Ascending aorta (tissue), 2 donors: ENCODE data around the gene BAZ2A. TPM values are rescaled to one million over a fixed set of nuclear protein-coding genes. Genes with fewer than 3 reads are reported as not detected.

Source experiments
- DNase-seq, 2 donors: peaks; one replicate each; pipeline ENCODE4 v3.0.0-alpha.2; 2019; ENCODE audit warnings: low spot score in 2 of 2
- H3K27ac ChIP-seq, 2 donors: fragments of 200-600 bp; sonication (generic); one replicate each; pipeline ENCODE4 v1.5.1; 2016 to 2017; ENCODE audit warnings: mild to moderate bottlenecking in 1 of 2
- H3K27me3 ChIP-seq: fragments of 200-600 bp; sonication (generic); one replicate; pipeline ENCODE4 v1.5.1; 2017
- H3K36me3 ChIP-seq, 2 donors: fragments of 200-600 bp; sonication (generic); one replicate each; pipeline ENCODE4 v1.5.1; 2016
- H3K4me1 ChIP-seq, 2 donors: fragments of 200-600 bp; sonication (generic); one replicate each; pipeline ENCODE4 v1.5.1; 2016 to 2017; ENCODE audit warnings: mild to moderate bottlenecking in 1 of 2
- H3K4me3 ChIP-seq, 2 donors: fragments of 200-600 bp; sonication (generic); one replicate each; pipeline ENCODE4 v1.5.1; 2016 to 2017; ENCODE audit warnings: mild to moderate bottlenecking in 1 of 2
- H3K9me3 ChIP-seq, 2 donors: fragments of 200-600 bp; sonication (generic); one replicate each; pipeline ENCODE4 v1.5.1; 2016
- CTCF ChIP-seq, 3 experiments: fragments of 200-600 bp in 2 of 3; fragments of 450-650 bp in 1 of 3; sonication (generic) in 2 of 3; IDR thresholded peaks; one replicate each; pipeline ENCODE4 v1.5.1; 2016 to 2019; ENCODE audit warnings: antibody characterized with exemption in 3 of 3, mild to moderate bottlenecking in 1 of 3, moderate library complexity in 1 of 3
- intact Hi-C: fragments of 100-400 bp; cut with DNase I; formaldehyde crosslinking; loops from one replicate; pipeline ENCODE4 v1.15.1; 2023
- total RNA-seq: library from RNA; depleted of rRNA; stranded (reverse); fragments of >200 nt; gene quantifications from one replicate; pipeline ENCODE4 v1.1.0, GENCODE V29; 2016

Gene BAZ2A
- total RNA-seq, 1 donor from 2014 or later: 118 TPM

- H3K36me3 ChIP-seq: peaks cover 23 to 27% of the 10 kb centered on the region in 2 donors
- TF ChIP-seq CTCF (IDR thresholded peaks at IDR 0.05): peak in 1 of 3 experiments; percentile 37
- intact Hi-C loops: loop anchor here (5.0 kb wide), 1 partner anchor 452 kb away; the partner anchor contains the start of gene NAB2
- H3K9me3 ChIP-seq: no peaks in the 10 kb centered on the region
- H3K27me3 ChIP-seq: no peaks in the 10 kb centered on the region
- peak overlapping the region; percentile 78 to 93 for H3K4me3 ChIP-seq
- H3K27ac ChIP-seq: peak overlapping the region; percentile 82 to 95
- H3K4me1 ChIP-seq: peaks cover 18 to 37% of the 10 kb centered on the region in 2 donors
- peak in 1 of 2 donors; percentile 82 for DNase-seq
Measured at GRCh38 chr12:56634837-56635791, 5.0 kb upstream of the BAZ2A start.

- intact Hi-C loops: no loop called here
- Histone ChIP-seq H3K9me3 (no peaks in the 10 kb centered on the region), H3K4me1 (peaks cover 18 to 37% of the 10 kb centered on the region in 2 donors), H3K27ac (peak overlapping the region; percentile 82 to 95), H3K36me3 (peaks cover 15 to 20% of the 10 kb centered on the region in 2 donors), H3K4me3 (peak overlapping the region; percentile 78 to 93), H3K27me3 (no peaks in the 10 kb centered on the region)
- TF ChIP-seq CTCF (IDR thresholded peaks at IDR 0.05): no peak
- DNase-seq: peak in 1 of 2 donors; percentile 71
Measured at GRCh38 chr12:56634242-56634836, 4.2 kb upstream of the BAZ2A start.

- intact Hi-C loops: no loop called here
- peaks cover 18 to 37% of the 10 kb centered on the region in 2 donors for H3K4me1 ChIP-seq
- peaks cover 8 to 13% of the 10 kb centered on the region in 2 donors for H3K36me3 ChIP-seq
Measured at GRCh38 chr12:56633468-56634241, 3.5 kb upstream of the BAZ2A start.

GRCh38 chr12:56632701-56633467 is 2.8 kb upstream of the BAZ2A start:
- Histone ChIP-seq H3K27me3 (no peaks in the 10 kb centered on the region), H3K9me3 (no peaks in the 10 kb centered on the region), H3K27ac (peak overlapping the region; percentile 82 to 95), H3K4me3 (peak overlapping the region; percentile 37 to 93), H3K36me3 (peaks cover under 1 to 5% of the 10 kb centered on the region in 2 donors), H3K4me1 (peaks cover 18 to 44% of the 10 kb centered on the region in 2 donors)
- intact Hi-C loops: no loop called here
- no peak for TF ChIP-seq CTCF (IDR thresholded peaks at IDR 0.05)
- no peak for DNase-seq

More at GRCh38 chr12:56633468-56634241, 3.5 kb upstream of the BAZ2A start:
- Histone ChIP-seq H3K4me3 (peak overlapping the region; percentile 78 to 93), H3K27ac (peak overlapping the region; percentile 82 to 95), H3K9me3 (no peaks in the 10 kb centered on the region), H3K27me3 (no peaks in the 10 kb centered on the region)
- DNase-seq: no peak
- no peak for TF ChIP-seq CTCF (IDR thresholded peaks at IDR 0.05)
